Endothelial cell of umbilical vein (primary cell): ENCODE measurements around the gene C11orf21.

Experiments
- POLR2A ChIP-seq: IDR thresholded peaks from 2 replicates; pipeline ENCODE4 v1.6.1; 2012; ENCODE audit warnings: low read depth, mild to moderate bottlenecking, control low read depth, low read length
- TF ChIP-seq, protein P1 (sequence below), 2 donors: IDR thresholded peaks; 1 replicate in 1 of 2; 2 replicates in 1 of 2; pipeline ENCODE4 v1.5.1; 2011; ENCODE audit warnings: low read length in 2 of 2, mild to moderate bottlenecking in 2 of 2, moderate library complexity in 2 of 2, control low read depth in 1 of 2, inconsistent platforms in 1 of 2, low read depth in 1 of 2; ENCODE audit not compliant: insufficient read depth in 1 of 2; ENCODE audit errors: extremely low read depth in 1 of 2

- no peak for TF ChIP-seq POLR2A
- TF ChIP-seq, protein P1, sequence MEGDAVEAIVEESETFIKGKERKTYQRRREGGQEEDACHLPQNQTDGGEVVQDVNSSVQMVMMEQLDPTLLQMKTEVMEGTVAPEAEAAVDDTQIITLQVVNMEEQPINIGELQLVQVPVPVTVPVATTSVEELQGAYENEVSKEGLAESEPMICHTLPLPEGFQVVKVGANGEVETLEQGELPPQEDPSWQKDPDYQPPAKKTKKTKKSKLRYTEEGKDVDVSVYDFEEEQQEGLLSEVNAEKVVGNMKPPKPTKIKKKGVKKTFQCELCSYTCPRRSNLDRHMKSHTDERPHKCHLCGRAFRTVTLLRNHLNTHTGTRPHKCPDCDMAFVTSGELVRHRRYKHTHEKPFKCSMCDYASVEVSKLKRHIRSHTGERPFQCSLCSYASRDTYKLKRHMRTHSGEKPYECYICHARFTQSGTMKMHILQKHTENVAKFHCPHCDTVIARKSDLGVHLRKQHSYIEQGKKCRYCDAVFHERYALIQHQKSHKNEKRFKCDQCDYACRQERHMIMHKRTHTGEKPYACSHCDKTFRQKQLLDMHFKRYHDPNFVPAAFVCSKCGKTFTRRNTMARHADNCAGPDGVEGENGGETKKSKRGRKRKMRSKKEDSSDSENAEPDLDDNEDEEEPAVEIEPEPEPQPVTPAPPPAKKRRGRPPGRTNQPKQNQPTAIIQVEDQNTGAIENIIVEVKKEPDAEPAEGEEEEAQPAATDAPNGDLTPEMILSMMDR (IDR thresholded peaks at IDR 0.05; ENCODE audit: extremely low read depth in 1 of 2, insufficient read depth in 1 of 2, low read depth in 1 of 2, low read length in 2 of 2), result no peak
Measured at GRCh38 chr11:2300290-2300935, 1.3 kb downstream of the C11orf21 start.
